Renal cortex interstitium (tissue), 11 donors: Measurements from ENCODE around the gene MCTP2. TPM values are rescaled to one million over a fixed set of nuclear protein-coding genes. Genes with fewer than 3 reads are reported as not detected.
A peak's percentile ranks its signal among the peaks of the same experiment; 100 is the strongest.
"Not testable (repeated sequence)": the region's sequence is repeated elsewhere in the genome, so short reads cannot be mapped to it uniquely, and the experiment has no call there.

Experiments
- DNase-seq, 11 donors: peaks; one replicate each; pipeline ENCODE4 v3.0.0-alpha.2; 2013; ENCODE audit warnings: low read depth in 9 of 11, low spot score in 4 of 11; ENCODE audit errors: extremely low read depth in 1 of 11
- polyA plus RNA-seq, 3 donors: library from polyadenylated mRNA; unstranded; fragments of 120-200 nt; gene quantifications; one replicate each; pipeline ENCODE4 v1.2.1, GENCODE V29; 2013; ENCODE audit not compliant: insufficient read length in 3 of 3

Gene MCTP2
- polyA plus RNA-seq, 3 donors: 18.0 to 22.0 (median 21.8) TPM

- no peak for DNase-seq
Observed at GRCh38 chr15:94467034-94467433, 235.7 kb downstream of the MCTP2 start.

- no peak for DNase-seq
Observed at GRCh38 chr15:94470492-94470891, 239.1 kb downstream of the MCTP2 start.

- DNase-seq: no peak
Observed at GRCh38 chr15:94476686-94477085, 245.3 kb downstream of the MCTP2 start.

DNA sequence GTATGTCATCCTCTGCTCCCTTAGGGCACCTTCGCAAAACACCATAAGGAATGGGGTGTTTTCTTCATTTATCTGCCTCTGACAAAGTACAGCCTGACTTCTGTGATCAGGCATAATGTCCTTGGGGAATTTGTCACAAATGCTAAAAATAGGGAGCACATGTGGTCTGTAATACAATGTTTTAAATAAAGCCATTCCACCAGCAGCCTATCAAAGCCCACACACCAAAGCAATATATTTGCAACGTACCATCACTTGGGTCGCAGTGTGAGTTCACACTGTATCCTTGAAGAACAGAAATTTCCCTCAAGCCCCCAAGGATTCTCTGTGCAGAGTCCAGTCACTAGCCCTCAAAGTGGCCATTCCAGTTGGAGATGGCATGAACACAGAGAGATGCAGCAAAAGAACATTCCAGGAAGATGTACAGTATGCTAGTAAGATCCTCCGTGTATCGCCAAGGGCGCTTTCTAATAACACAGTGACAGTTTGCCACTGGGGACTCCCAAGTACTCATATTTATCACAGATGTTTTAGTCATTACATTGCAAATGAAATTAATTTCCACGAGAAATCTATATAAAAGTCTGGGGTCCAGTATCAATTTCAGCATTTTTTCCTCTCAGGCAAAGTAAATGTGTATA, 246.7 kb downstream of the MCTP2 start:
- DNase-seq: no peak

DNA sequence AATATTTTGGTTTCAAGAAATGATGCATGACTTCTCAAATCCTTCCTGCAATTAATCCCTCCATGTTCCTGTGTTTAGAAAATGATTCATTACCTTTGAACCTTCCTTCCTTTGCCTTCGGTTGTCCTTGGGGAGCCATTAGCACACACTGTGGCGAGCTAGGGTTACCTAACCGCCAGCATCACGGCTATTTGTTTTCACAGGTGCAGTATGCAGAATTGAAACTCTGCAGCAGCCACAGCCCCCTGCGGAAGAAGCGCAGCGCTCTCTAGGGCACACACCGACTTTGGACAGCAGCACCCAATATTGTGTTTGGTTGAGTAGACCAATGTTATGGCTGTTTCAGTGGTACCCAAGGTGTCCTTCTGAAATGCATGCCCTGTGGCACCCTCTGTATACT, 247.4 kb downstream of the MCTP2 start:
- peak in 2 of 11 donors; percentile 41 to 50 for DNase-seq

GRCh38 chr15:94480289-94480834, 249.0 kb downstream of the MCTP2 start:
- no peak for DNase-seq

DNA sequence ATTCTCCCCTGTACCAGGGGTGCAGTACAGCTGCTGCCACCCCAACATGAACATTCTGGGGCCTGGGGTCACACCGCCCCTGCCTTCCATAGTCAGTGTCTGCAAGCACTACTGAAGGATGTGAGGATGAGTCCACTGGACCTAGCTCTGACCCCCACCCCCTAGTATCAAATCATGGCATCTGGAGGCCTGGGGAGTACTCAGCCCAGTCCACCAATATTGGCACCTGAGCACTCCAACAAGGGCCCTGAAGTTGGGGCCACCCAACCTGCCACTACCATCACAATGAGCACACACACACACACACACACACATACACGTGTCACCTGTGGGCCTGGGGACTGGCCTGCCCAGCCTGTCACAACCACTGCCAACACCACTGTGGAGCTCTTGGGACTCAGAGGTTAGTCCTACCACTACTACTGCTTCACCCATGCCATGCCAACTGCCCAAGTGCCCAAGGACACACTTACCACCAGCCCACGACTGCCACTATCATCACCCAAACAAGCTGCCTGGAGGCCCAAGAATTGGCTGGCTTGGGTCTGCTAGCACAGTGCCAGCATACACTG, 253.9 kb downstream of the MCTP2 start:
- no peak for DNase-seq

DNA sequence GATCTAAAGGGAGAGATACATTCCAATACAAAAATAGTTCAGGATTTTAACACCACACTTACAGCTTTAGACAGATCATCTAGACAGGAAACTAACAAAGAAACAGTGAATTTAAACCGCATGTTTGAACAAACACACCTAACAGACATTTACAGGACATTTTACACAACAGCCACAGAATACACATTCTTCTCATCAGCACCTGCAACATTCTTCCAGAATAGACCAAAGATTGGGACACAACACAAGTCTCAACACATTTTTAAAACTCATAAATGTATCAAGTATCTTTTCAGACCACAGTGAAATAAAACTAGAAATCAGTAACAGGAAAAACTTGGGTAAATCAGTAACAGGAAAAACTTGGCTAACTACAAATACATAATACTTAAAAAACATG, 256.3 kb downstream of the MCTP2 start:
- no peak for DNase-seq

GRCh38 chr15:94493176-94493575, 261.8 kb downstream of the MCTP2 start:
- no peak for DNase-seq

- not testable (repeated sequence) for DNase-seq
Observed at GRCh38 chr15:94493586-94493985, 262.2 kb downstream of the MCTP2 start.

GRCh38 chr15:94494732-94495131, 263.4 kb downstream of the MCTP2 start:
- DNase-seq: no peak

DNA sequence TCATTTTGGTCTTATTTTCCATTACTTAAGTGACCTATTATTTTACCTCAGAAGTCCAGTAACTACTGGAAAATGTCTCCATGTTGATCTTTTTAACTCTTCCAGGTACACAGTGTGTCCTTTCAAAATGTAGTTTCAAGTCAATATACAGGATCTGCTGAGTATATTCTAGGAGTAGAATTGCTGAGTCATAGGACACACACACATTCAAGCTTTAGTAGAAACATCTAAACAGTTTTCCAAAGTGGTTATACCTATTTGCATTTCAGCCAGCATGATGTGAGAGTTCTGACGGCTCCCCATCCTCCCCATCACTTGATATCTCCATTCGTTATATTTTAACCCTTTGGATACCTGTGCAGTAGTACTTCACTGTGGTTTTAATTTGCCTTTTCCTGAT, 271.9 kb downstream of the MCTP2 start:
- no peak for DNase-seq

GRCh38 chr15:94509259-94509658, 277.9 kb downstream of the MCTP2 start:
- no peak for DNase-seq

DNA sequence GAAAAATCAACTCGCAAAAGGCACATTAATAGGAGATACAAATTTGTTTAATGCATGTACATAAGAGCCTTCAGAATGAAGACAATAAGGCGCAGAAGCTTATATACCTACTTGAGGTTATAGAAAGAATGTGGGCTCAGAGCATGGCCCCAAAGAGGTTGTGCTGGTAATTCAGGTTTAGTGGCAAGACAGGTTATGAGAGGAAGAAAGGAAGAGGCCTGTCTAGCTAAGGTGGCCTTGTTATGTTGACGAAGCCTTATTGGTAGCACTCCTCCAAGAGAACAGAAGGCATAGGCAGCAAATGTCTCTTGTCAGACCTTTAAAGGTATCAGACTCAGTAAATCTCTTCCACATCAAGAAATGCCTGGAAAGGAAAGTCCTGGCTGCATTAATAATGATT, 290.8 kb downstream of the MCTP2 start:
- DNase-seq: no peak

DNA sequence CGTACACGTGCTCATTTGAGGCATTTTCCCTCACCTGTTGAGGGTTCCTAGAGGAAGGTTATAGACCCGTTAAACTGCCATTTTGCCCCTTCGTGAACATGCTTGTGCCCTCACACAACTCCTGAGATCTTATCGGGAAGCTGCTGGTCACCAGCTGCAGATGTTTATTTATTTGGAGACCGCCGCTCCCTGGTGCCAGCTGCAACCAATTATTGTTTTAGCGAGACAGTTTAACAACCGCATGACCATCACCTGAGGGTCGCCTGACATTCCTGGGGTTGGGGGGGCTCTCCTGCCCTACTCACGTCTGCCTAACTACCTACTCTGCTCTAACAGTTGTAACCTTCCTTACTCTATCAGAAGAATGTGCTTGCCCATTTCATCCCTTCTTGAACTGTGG, 292.5 kb downstream of the MCTP2 start:
- peak in 6 of 11 donors; percentile 9 to 23 (median 15) for DNase-seq

GRCh38 chr15:94524565-94524964, 293.2 kb downstream of the MCTP2 start:
- DNase-seq: no peak

GRCh38 chr15:94526071-94526689, 294.8 kb downstream of the MCTP2 start:
- DNase-seq: no peak

GRCh38 chr15:94532226-94532625, 300.9 kb downstream of the MCTP2 start:
- no peak for DNase-seq
